22Rv1 (cell line): Measurements from ENCODE around the gene SLC35A5.

Experiments
- ZFX ChIP-seq: fragments of 450-650 bp; IDR thresholded peaks from 2 replicates; pipeline ENCODE4 v1.6.1; 2017; ENCODE audit warnings: antibody characterized with exemption, borderline replicate concordance
- TF ChIP-seq, protein P1 (sequence below): fragments of 450-650 bp; IDR thresholded peaks from 2 replicates; pipeline ENCODE4 v1.5.1; 2017; ENCODE audit warnings: mild to moderate bottlenecking

DNA sequence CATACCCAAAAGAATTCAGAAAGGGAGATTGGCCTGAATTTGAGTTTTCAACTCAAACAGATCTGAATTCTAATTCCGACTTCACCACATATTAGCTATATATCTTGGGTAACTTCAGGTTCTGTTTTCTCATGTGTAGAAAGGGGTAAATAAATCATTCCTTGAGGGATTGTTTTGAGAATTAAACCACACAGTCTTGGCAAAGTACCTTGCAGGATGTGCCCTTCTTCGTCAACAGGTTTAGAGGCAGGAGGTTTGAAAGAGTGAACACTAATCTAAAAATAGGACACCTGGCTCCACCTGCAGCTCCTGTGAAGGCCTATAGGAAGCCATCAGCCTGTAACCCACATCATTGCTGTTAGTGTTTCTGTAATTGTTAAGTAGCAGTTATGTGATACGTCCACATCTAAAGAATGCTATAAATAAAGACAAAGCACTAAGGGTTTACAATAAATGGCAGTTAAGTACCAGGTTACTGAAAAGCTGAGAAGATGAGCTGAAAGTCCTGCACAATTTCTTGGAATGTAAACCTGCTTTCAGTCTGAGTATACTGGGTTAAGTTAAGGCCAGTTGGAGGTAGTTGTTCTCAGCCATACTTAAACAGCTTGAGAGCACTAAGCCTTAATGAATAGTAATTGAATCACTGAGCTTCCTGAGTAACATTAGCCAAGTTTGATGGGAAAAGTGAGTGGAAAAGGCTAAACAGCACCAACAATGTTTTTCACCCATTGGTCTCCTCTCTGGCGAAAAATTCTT, 73.1 kb downstream of the SLC35A5 start:
- TF ChIP-seq, protein P1, sequence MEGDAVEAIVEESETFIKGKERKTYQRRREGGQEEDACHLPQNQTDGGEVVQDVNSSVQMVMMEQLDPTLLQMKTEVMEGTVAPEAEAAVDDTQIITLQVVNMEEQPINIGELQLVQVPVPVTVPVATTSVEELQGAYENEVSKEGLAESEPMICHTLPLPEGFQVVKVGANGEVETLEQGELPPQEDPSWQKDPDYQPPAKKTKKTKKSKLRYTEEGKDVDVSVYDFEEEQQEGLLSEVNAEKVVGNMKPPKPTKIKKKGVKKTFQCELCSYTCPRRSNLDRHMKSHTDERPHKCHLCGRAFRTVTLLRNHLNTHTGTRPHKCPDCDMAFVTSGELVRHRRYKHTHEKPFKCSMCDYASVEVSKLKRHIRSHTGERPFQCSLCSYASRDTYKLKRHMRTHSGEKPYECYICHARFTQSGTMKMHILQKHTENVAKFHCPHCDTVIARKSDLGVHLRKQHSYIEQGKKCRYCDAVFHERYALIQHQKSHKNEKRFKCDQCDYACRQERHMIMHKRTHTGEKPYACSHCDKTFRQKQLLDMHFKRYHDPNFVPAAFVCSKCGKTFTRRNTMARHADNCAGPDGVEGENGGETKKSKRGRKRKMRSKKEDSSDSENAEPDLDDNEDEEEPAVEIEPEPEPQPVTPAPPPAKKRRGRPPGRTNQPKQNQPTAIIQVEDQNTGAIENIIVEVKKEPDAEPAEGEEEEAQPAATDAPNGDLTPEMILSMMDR, result no peak
- TF ChIP-seq ZFX, result no peak
